ENCODE measurements around the gene CYP1B1. TPM values are rescaled to one million over a fixed set of nuclear protein-coding genes. Genes with fewer than 3 reads are reported as not detected.

CYP1B1 gene
- total and polyA plus RNA-seq, 2 of the 13 experiments (the other 11 are each of a cell fraction or from before 2014, with no cell fraction given): not detected

DNA sequence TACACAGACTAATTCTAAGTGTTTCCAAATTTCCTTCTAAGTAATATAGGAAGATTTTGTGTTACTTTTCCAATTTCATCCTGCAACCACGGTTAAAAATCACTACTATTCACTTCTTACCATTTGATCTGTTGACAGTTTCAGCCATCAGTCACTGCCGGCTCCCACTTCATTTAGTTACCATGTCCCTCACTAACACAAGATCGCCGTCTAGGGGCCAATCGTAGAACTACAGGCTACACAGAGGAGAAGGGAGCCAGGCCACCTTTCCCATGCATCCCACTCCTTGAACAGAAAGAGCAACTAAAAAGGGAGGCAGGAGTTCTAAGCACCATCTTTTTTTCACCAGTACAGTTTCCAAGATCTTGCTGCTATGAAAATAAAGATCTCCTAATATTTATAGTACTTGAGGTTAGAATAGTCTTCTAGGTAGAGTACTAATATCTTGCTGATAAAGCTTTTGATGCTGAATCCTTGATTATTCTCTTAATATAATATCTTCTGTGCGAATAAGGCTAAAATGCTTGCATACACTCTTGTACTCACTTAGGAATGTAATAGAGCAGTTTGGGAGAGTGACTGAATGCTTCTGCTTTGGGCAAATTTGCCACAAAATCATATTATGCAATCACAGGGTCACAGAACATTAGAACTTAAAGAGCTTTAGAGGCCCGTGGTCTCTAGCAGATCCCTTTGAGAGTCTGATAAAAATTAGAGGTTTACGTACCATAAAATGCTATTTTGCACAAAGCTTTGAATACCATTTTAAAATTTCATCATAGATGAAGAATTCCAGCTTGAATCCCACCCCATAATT, 39.5 kb upstream of the CYP1B1 start (continued):
- TF ChIP-seq ARID5B (CRISPR knock-in tag; IDR thresholded peaks at IDR 0.05) (no peak), MAFG (CRISPR knock-in tag; IDR thresholded peaks at IDR 0.05) (no peak), ZNF354B (CRISPR knock-in tag; IDR thresholded peaks at IDR 0.05) (no peak), ZSCAN30 (CRISPR knock-in tag; IDR thresholded peaks at IDR 0.05) (no peak), PHF5A (CRISPR knock-in tag; IDR thresholded peaks at IDR 0.05; ENCODE audit: low read depth, unreplicated experiment) (no peak), SALL1 (CRISPR knock-in tag; IDR thresholded peaks at IDR 0.05) (no peak), ZNF282 (IDR thresholded peaks at IDR 0.05; ENCODE audit: partially characterized antibody) (no peak), PHF20 (CRISPR knock-in tag; IDR thresholded peaks at IDR 0.05) (no peak), IRF2 (CRISPR knock-in tag; IDR thresholded peaks at IDR 0.05) (peak; percentile 45; the same call in 1 of the 2 replicates), ZNF225 (CRISPR knock-in tag; IDR thresholded peaks at IDR 0.05) (no peak)
- TF ChIP-seq, protein P1, sequence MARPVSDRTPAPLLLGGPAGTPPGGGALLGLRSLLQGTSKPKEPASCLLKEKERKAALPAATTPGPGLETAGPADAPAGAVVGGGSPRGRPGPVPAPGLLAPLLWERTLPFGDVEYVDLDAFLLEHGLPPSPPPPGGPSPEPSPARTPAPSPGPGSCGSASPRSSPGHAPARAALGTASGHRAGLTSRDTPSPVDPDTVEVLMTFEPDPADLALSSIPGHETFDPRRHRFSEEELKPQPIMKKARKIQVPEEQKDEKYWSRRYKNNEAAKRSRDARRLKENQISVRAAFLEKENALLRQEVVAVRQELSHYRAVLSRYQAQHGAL (CRISPR knock-in tag; IDR thresholded peaks at IDR 0.05; ENCODE audit: not compliant biosample characterization): no peak
